Astrocyte (in vitro differentiated cells and primary cell): Measurements from ENCODE around the gene PXN.

ENCODE experiments used
- EZH2 ChIP-seq: IDR thresholded peaks from 2 replicates; pipeline ENCODE4 v1.6.1; 2012; ENCODE audit warnings: mild to moderate bottlenecking, low read length, inconsistent platforms; ENCODE audit not compliant: insufficient read depth
- TF ChIP-seq, protein P1 (sequence below): IDR thresholded peaks from 2 replicates; pipeline ENCODE4 v1.5.1; 2011; ENCODE audit warnings: low read depth, mild to moderate bottlenecking, inconsistent platforms, low read length, moderate library complexity; ENCODE audit not compliant: insufficient read depth

DNA sequence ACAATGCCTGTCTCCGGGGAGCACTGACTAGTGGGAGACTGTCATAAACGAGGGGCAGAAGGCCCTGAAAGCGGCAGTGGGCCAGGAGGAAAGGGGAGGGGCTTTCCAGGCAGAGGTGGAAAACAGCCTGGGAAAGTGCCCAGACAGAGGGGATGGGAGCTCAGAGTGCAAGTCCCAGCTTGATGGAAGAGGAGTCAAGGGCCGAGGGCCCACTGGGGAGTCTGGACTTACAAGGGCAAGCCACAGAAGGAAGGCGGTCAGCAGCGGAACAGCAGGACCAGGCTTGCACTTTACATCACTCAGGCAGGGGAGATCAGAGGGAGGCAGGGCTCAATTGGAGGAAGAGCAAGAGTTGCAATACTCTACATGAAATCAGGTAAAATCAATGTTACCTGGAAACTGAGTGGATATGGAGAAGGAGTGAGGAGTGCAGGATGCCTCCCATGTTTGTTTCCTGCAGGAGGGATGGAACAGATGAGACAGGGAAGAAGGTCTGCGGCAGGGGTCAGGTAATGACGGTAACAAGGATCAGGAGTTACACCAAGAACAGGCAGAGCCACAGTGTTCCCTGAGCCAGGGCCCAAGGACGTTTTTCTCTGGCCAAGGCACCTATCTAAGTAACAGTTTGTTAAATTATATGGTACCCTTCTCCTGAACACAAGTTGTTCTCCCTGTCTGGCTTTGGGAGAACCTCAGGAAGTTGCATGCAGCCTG lies 23.8 kb downstream of the PXN start:
- TF ChIP-seq, protein P1, sequence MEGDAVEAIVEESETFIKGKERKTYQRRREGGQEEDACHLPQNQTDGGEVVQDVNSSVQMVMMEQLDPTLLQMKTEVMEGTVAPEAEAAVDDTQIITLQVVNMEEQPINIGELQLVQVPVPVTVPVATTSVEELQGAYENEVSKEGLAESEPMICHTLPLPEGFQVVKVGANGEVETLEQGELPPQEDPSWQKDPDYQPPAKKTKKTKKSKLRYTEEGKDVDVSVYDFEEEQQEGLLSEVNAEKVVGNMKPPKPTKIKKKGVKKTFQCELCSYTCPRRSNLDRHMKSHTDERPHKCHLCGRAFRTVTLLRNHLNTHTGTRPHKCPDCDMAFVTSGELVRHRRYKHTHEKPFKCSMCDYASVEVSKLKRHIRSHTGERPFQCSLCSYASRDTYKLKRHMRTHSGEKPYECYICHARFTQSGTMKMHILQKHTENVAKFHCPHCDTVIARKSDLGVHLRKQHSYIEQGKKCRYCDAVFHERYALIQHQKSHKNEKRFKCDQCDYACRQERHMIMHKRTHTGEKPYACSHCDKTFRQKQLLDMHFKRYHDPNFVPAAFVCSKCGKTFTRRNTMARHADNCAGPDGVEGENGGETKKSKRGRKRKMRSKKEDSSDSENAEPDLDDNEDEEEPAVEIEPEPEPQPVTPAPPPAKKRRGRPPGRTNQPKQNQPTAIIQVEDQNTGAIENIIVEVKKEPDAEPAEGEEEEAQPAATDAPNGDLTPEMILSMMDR, result no peak
- no peak for TF ChIP-seq EZH2
